Loucy (cell line): ENCODE measurements around the gene IGFBP5.

Experiments used
- H2AFZ ChIP-seq: fragments of 200-600 bp; sonication (generic); 2 replicates; pipeline ENCODE4 v1.6.0; 2016; ENCODE audit warnings: antibody characterized with exemption, mild to moderate bottlenecking, low read length, moderate library complexity
- H3F3A ChIP-seq: fragments of 200-600 bp; 2 replicates; pipeline ENCODE4 v1.6.0; 2016; ENCODE audit warnings: antibody characterized with exemption, low read depth, mild to moderate bottlenecking
- H3K27me3 ChIP-seq: fragments of 200-600 bp; sonication (generic); 2 replicates; pipeline ENCODE4 v1.6.1; 2014; ENCODE audit warnings: low read length, mild to moderate bottlenecking; ENCODE audit not compliant: insufficient read depth, poor library complexity, severe bottlenecking
- H3K36me3 ChIP-seq: fragments of 200-600 bp; sonication (generic); 2 replicates; pipeline ENCODE4 v1.6.1; 2016; ENCODE audit warnings: low read length; ENCODE audit not compliant: insufficient read depth
- H3K4me1 ChIP-seq: fragments of 200-600 bp; sonication (generic); 2 replicates; pipeline ENCODE4 v1.5.1; 2014; ENCODE audit warnings: low read length, mild to moderate bottlenecking; ENCODE audit not compliant: insufficient read depth, poor library complexity, severe bottlenecking
- H3K4me2 ChIP-seq: fragments of 200-600 bp; sonication (generic); 2 replicates; pipeline ENCODE4 v1.6.0; 2014; ENCODE audit warnings: antibody characterized with exemption, low read length, low read depth, mild to moderate bottlenecking; ENCODE audit not compliant: poor library complexity, severe bottlenecking
- H3K4me3 ChIP-seq: fragments of 200-600 bp; sonication (generic); 2 replicates; pipeline ENCODE4 v1.5.1; 2014; ENCODE audit warnings: low read length, mild to moderate bottlenecking, mixed read lengths; ENCODE audit not compliant: poor library complexity, severe bottlenecking
- H3K79me2 ChIP-seq: fragments of 200-600 bp; sonication (generic); 2 replicates; pipeline ENCODE4 v1.6.1; 2014; ENCODE audit warnings: low read length; ENCODE audit not compliant: insufficient read depth
- H3K9ac ChIP-seq: fragments of 200-600 bp; sonication (generic); 2 replicates; pipeline ENCODE4 v1.6.0; 2014; ENCODE audit warnings: mild to moderate bottlenecking, low read depth, low read length, moderate library complexity; ENCODE audit not compliant: poor library complexity, severe bottlenecking
- H3K9me2 ChIP-seq: fragments of 200-600 bp; sonication (generic); replicated peaks from 2 replicates; pipeline ENCODE4 v1.6.1; 2016; ENCODE audit warnings: low read depth, low read length, mixed read lengths
- H3K9me3 ChIP-seq: fragments of 200-600 bp; sonication (generic); 2 replicates; pipeline ENCODE4 v1.6.1; 2014; ENCODE audit warnings: mild to moderate bottlenecking, antibody characterized with exemption, low read length, low read depth; ENCODE audit not compliant: insufficient read depth
- H4K20me1 ChIP-seq: fragments of 200-600 bp; sonication (generic); 2 replicates; pipeline ENCODE4 v1.6.0; 2014; ENCODE audit warnings: antibody characterized with exemption, low read length, mild to moderate bottlenecking; ENCODE audit not compliant: insufficient read depth, poor library complexity, severe bottlenecking
- EZH2phosphoT487 ChIP-seq: fragments of 200-600 bp; IDR thresholded peaks from 2 replicates; pipeline ENCODE4 v1.6.1; 2018; ENCODE audit warnings: antibody characterized with exemption, mild to moderate bottlenecking, moderate library complexity, borderline replicate concordance
- TF ChIP-seq, protein P1 (sequence below): fragments of 200-600 bp; sonication (generic); conservative IDR thresholded peaks from 2 replicates; pipeline ENCODE4 v1.5.1; 2014; ENCODE audit warnings: mild to moderate bottlenecking, antibody characterized with exemption, low read length

IGFBP5 gene

DNA sequence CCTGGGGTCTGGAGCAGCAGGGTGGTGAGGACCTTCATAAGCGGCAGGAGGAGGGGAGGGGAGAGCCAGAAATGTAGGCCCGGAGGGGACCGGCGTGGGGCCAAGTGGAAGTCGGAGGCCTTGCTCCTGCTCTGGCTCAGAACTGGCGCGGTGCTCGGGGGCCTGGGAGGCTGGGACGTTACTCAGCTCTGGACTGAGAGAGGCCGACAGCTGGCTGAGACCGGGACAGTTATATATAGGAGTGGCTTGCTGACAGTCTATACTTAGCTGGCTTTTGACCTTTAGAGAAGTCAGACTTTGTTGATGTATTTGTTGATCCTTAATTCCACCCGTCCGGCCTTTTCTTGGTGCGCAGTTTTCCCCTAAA lies 15.7 kb downstream of the IGFBP5 start:
- Histone ChIP-seq H3K27me3 (no peaks in the 10 kb centered on the region), H3K9me3 (no peaks in the 10 kb centered on the region), H3K9ac (no peak overlapping the region), H3K9me2 (no peaks in the 10 kb centered on the region), H3K36me3 (no peaks in the 10 kb centered on the region), H3K4me1 (peaks cover 6% of the 10 kb centered on the region), H3K4me2 (no peak overlapping the region), H3K79me2 (no peaks in the 10 kb centered on the region), H2AFZ (no peak overlapping the region), H3F3A (no peaks in the 10 kb centered on the region), H4K20me1 (no peaks in the 10 kb centered on the region), H3K4me3 (no peak overlapping the region)
- no peak for TF ChIP-seq EZH2phosphoT487
- TF ChIP-seq, protein P1, sequence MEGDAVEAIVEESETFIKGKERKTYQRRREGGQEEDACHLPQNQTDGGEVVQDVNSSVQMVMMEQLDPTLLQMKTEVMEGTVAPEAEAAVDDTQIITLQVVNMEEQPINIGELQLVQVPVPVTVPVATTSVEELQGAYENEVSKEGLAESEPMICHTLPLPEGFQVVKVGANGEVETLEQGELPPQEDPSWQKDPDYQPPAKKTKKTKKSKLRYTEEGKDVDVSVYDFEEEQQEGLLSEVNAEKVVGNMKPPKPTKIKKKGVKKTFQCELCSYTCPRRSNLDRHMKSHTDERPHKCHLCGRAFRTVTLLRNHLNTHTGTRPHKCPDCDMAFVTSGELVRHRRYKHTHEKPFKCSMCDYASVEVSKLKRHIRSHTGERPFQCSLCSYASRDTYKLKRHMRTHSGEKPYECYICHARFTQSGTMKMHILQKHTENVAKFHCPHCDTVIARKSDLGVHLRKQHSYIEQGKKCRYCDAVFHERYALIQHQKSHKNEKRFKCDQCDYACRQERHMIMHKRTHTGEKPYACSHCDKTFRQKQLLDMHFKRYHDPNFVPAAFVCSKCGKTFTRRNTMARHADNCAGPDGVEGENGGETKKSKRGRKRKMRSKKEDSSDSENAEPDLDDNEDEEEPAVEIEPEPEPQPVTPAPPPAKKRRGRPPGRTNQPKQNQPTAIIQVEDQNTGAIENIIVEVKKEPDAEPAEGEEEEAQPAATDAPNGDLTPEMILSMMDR: no peak

DNA sequence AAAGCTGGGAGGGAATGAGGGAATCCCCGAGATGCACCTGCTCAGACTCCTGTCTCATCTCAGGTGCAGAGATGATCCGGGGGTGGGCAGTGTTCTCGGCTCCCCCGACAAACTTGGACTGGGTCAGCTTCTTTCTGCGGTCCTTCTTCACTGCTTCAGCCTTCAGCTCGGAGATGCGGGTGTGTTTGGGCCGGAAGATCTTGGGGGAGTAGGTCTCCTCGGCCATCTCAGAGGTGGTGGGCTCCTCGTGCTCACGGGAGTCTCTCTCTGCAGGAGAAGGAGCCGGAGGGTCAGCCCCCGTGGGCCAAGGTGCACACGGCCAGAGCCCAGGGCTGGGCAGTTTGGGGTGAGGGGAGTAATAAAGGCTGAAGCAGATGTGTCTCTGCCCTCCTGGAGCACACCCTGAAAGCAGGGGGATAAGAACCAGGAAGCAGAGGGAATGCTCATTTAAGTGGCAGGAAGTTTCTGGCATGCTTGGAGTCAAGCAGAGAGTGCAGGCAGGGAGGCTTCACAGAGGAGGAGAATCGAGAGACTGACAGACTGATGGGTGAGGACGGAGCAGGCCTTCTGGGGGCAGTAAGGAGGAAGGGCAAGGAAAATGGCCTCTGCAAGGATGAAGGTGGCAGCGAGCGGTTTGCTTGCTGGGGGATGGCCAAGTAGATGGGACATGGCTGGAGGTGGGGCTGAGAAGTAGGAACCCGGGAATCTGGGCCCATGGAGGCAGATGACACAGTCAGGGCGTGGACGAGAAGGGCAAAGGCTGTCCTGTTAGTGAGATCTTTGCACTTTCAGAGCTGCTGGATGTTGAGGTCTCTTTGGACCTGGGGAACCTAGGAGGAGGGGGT lies 16.3 kb downstream of the IGFBP5 start:
- no peaks in the 10 kb centered on the region for H4K20me1 ChIP-seq
- no peak for TF ChIP-seq EZH2phosphoT487
- TF ChIP-seq, protein P1: no peak
- H2AFZ ChIP-seq: no peak overlapping the region
- H3F3A ChIP-seq: no peaks in the 10 kb centered on the region
- H3K4me3 ChIP-seq: no peak overlapping the region
- H3K9ac ChIP-seq: no peak overlapping the region
- H3K4me2 ChIP-seq: no peak overlapping the region
- no peaks in the 10 kb centered on the region for H3K9me3 ChIP-seq
- no peaks in the 10 kb centered on the region for H3K36me3 ChIP-seq
- H3K27me3 ChIP-seq: no peaks in the 10 kb centered on the region
- H3K9me2 ChIP-seq: no peaks in the 10 kb centered on the region
- H3K79me2 ChIP-seq: no peaks in the 10 kb centered on the region
- peaks cover 6% of the 10 kb centered on the region for H3K4me1 ChIP-seq

DNA sequence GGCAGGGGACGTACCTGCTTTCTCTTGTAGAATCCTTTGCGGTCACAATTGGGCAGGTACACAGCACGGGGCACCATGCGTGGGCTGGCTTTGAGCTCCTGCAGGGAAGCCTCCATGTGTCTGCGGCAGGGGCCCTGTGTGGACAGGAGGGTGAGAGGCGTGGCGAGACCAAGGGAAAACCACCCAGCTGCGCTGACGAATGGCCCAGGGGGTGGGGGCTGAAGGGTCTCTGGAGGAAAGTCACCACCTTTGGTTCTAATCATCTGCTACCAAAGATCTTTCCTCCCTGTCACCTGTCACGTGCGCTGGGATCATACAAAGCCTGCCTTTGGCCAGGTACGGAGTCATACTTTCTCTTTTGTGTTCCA lies 17.3 kb downstream of the IGFBP5 start:
- Histone ChIP-seq H4K20me1 (no peaks in the 10 kb centered on the region), H3K9me2 (no peaks in the 10 kb centered on the region), H2AFZ (no peak overlapping the region), H3K4me3 (no peak overlapping the region), H3F3A (no peaks in the 10 kb centered on the region), H3K9me3 (no peaks in the 10 kb centered on the region), H3K4me1 (peaks cover 6% of the 10 kb centered on the region), H3K79me2 (no peaks in the 10 kb centered on the region), H3K27me3 (no peaks in the 10 kb centered on the region), H3K4me2 (no peak overlapping the region), H3K9ac (no peak overlapping the region), H3K36me3 (no peaks in the 10 kb centered on the region)
- no peak for TF ChIP-seq EZH2phosphoT487
- TF ChIP-seq, protein P1: no peak
